ENCODE results near the gene APLP1. TPM values are rescaled to one million over a fixed set of nuclear protein-coding genes. Genes with fewer than 3 reads are reported as not detected.

The APLP1 gene
- total RNA-seq, 1 experiment from 2014 or later = 15.5 TPM

GRCh38 chr19:35871611-35872010 lies 3.2 kb downstream of the APLP1 start:
- no peak overlapping the region for H3K4me3 Mint-ChIP-seq
- CTCF ChIA-PET = interaction anchor here (0.8 to 3.7 kb wide), 8 partner anchors 8 to 182 kb away, joined by 3 to 22 read pairs (median 4); partner anchors contain the start of gene THAP8

GRCh38 chr19:35872180-35872579 lies 3.8 kb downstream of the APLP1 start:
- Mint-ChIP-seq H3K27ac (no peak overlapping the region), H3K27me3 (ENCODE audit: low read depth) (peaks cover 34% of the 10 kb centered on the region), H3K4me3 (no peak overlapping the region), H3K36me3 (no peaks in the 10 kb centered on the region), H3K9me3 (no peaks in the 10 kb centered on the region), H3K4me1 (peaks cover 26% of the 10 kb centered on the region)
- ChIA-PET POLR2A (no interaction called here), CTCF (interaction anchor here (0.8 to 1.4 kb wide), 4 partner anchors 10 to 128 kb away, joined by 3 to 7 read pairs (median 3); no protein-coding TSS in a partner anchor)
- no peak for TF ChIP-seq FOXJ3 (CRISPR knock-in tag; IDR thresholded peaks at IDR 0.05; ENCODE audit: borderline replicate concordance)
- ATAC-seq (peak; percentile 13), DNase-seq (ENCODE audit: low spot score) (peak; percentile 34)

More at GRCh38 chr19:35871611-35872010, 3.2 kb downstream of the APLP1 start:
- peaks cover 26% of the 10 kb centered on the region for H3K4me1 Mint-ChIP-seq
- no peak overlapping the region for H3K27ac Mint-ChIP-seq
- TF ChIP-seq GABPB1 (CRISPR knock-in tag; IDR thresholded peaks at IDR 0.05) (no peak), SOX15 (CRISPR knock-in tag; IDR thresholded peaks at IDR 0.05) (no peak), GRHL2 (CRISPR knock-in tag; IDR thresholded peaks at IDR 0.05; ENCODE audit: insufficient replicate concordance, severe bottlenecking) (no peak), USF2 (CRISPR knock-in tag; IDR thresholded peaks at IDR 0.05) (no peak), MAX (CRISPR knock-in tag; IDR thresholded peaks at IDR 0.05) (no peak), CBFB (CRISPR knock-in tag; IDR thresholded peaks at IDR 0.05; ENCODE audit: low read depth) (no peak), HMGA2 (CRISPR knock-in tag; IDR thresholded peaks at IDR 0.05) (no peak), EMX1 (CRISPR knock-in tag; IDR thresholded peaks at IDR 0.05) (no peak), ZNF425 (CRISPR knock-in tag; conservative IDR thresholded peaks at IDR 0.05) (no peak), CDX4 (CRISPR knock-in tag; IDR thresholded peaks at IDR 0.05; ENCODE audit: borderline replicate concordance) (no peak), PRRX2 (CRISPR knock-in tag; IDR thresholded peaks at IDR 0.05) (no peak)
- POLR2A ChIA-PET = interaction anchor here (0.7 kb wide), 1 partner anchor 36 kb away, joined by 3 read pairs; no protein-coding TSS in a partner anchor
- no peak for ATAC-seq
- H3K27me3 Mint-ChIP-seq (ENCODE audit: low read depth) = peaks cover 34% of the 10 kb centered on the region
- no peaks in the 10 kb centered on the region for H3K9me3 Mint-ChIP-seq
- DNase-seq (ENCODE audit: low spot score) = no peak
- H3K36me3 Mint-ChIP-seq = no peaks in the 10 kb centered on the region

- POLR2A ChIA-PET = no interaction called here
- H3K4me1 Mint-ChIP-seq = peaks cover 22% of the 10 kb centered on the region
- DNase-seq (ENCODE audit: low spot score) (no peak), ATAC-seq (no peak)
- TF ChIP-seq FOXK1 (CRISPR knock-in tag; IDR thresholded peaks at IDR 0.05) = no peak
- no peak for TF ChIP-seq ESRRA (CRISPR knock-in tag; IDR thresholded peaks at IDR 0.05; ENCODE audit: borderline replicate concordance)
- no peak for TF ChIP-seq IRF1 (CRISPR knock-in tag; IDR thresholded peaks at IDR 0.05)
- no peak for TF ChIP-seq OVOL2 (CRISPR knock-in tag; IDR thresholded peaks at IDR 0.05; ENCODE audit: borderline replicate concordance)
- no peak for TF ChIP-seq PRDM15 (CRISPR knock-in tag; IDR thresholded peaks at IDR 0.05)
- no peak for TF ChIP-seq ZNF219 (CRISPR knock-in tag; IDR thresholded peaks at IDR 0.05; ENCODE audit: borderline replicate concordance)
- no peak for TF ChIP-seq MLX (CRISPR knock-in tag; IDR thresholded peaks at IDR 0.05)
- no peak for TF ChIP-seq ZNF416 (CRISPR knock-in tag; IDR thresholded peaks at IDR 0.05)
- TF ChIP-seq ELF4 (CRISPR knock-in tag; IDR thresholded peaks at IDR 0.05; ENCODE audit: low read depth) = no peak
- no peak overlapping the region for H3K27ac Mint-ChIP-seq
- peaks cover 42% of the 10 kb centered on the region for H3K27me3 Mint-ChIP-seq (ENCODE audit: low read depth)
- CTCF ChIA-PET = interaction anchor here (0.7 kb wide), 1 partner anchor 47 kb away, joined by 3 read pairs; no protein-coding TSS in a partner anchor
- H3K4me3 Mint-ChIP-seq = no peak overlapping the region
- H3K36me3 Mint-ChIP-seq = no peaks in the 10 kb centered on the region
- no peaks in the 10 kb centered on the region for H3K9me3 Mint-ChIP-seq
Measured at GRCh38 chr19:35874392-35874930, 6.1 kb downstream of the APLP1 start.

All from WTC11 (cell line).